NCI-H2029 treated with DMSO at 0.1 percent for 48 hours (cell line): ENCODE results near the gene ATP6V0E2.
A peak's percentile ranks its signal among the peaks of the same experiment; 100 is the strongest.

ENCODE experiments used
- DNase-seq: peaks from one replicate; lab custom pipeline; 2025; lab: John Stamatoyannopoulos, UW

ATP6V0E2 gene

DNA sequence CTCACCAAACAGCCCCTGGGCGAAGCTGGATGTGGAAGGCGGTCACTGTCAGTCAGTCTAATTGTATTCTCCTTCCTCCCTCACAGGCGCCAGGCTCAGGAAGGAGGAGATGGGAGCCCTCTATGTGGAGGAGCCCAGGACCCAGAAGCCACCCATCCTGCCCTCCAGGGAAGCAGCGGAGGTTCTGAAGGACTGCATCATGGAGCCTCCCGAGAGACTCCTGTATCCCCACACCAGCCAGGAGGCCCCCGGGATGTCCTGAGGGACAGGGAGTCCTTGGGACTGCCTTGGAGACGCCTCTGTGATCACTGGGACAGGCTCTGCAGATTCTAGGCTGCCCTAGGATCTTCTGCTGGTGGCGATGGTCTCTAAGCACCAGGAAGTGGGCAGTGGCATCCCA is 9.7 kb upstream of the ATP6V0E2 start:
- no peak for DNase-seq

DNA sequence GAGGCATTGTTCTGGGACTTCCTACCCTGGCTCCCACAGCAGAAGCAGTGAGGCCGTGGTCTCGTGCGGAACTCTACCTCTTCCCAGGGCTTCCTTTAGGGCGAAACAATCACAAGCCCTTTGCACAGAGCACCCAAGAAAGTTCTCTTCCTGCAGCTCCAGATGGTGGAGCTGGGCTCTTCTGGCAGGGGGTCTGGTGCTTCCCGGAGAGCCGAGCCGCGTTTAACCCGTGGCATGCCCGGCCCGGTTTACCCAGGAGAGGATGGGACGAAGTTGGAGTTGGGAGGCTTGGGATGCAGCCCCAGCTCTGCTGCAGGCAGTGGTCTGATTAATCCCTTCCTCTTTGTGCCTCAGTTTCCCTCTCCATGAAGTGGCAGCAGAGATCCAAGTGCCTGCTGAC is 9.0 kb upstream of the ATP6V0E2 start:
- DNase-seq, result no peak

DNA sequence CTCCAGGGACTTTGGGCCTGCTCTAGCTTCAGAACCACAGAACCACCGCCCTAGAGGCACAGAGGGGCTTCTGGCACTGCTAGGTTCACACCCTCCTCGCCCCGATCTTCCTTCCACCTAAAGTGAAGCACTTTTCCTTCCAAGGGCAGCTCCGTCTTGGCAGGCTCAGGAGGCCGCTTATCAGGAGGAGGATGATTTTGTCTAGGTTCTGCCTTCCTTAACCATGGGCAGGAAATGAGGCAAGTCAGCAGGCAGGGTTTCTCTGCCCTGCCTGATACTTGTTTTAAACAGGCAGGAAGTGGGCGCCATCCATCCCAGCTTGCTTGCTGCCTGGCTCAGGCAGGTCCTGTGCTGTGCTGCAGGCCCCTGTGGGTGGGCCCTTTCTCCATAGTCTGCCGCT is 8.3 kb upstream of the ATP6V0E2 start:
- no peak for DNase-seq

DNA sequence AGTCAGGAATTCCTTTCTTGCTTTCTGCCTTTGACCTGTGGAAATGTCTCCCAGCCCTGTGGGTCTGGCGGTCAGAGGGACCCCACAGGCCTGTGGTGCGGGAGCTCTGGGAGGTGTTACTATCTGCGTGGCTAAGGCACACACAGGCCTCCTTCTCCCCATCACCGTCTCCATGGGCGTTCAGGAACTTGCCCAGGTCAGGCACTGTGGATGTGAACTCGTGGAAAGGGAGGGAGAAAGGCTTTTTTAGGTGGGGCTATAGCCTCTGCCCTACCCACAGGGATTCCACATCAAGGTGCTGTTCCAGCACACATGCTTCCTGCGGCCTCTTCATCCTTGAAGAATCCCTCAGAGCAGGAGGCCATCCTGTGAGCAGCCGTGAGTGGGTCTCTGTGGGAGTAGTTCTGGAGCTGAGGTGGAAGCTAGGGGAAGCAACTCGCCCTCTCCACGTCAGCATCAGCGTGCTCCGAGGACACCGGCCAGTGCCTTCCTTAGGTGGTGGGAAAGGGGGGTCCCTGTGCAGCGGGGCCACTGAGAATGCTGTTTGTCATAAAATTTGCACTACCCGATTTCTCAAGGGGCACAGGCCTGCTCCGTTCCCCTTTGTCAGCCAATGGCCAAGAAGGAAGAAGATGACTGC is 7.5 kb upstream of the ATP6V0E2 start:
- DNase-seq, result no peak

DNA sequence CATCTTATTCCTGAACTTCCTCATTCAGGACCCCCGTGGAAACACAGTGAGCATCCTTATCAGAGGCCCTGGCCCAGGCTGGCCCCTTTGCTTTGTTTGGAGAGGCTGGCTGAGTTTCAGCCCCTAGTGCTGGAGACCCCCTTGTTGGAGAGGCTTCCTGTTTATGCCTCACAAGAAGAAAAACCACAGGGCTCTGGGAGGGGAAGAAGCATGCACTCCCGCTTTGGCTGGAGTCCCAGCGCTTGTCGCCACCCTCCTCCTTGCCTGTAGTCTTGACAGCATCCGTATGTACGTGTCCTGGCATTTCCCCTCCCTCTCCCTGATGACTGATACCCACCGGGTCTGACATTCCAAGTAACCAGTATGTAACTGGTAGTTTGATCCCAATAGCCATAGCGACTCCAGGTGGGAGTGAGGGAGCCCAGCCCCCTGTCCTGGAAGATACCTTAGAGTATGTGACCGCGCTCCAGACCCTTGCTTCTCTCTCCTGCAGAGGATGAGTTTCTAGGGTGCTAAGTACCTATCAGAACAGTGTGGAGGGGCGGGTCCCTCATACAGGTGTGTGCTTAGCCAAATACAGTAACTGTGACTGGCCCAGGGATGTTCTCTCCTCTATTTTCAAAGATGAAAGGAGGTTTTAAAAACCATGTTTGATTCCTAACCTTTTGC is 6.9 kb upstream of the ATP6V0E2 start:
- no peak for DNase-seq

DNA sequence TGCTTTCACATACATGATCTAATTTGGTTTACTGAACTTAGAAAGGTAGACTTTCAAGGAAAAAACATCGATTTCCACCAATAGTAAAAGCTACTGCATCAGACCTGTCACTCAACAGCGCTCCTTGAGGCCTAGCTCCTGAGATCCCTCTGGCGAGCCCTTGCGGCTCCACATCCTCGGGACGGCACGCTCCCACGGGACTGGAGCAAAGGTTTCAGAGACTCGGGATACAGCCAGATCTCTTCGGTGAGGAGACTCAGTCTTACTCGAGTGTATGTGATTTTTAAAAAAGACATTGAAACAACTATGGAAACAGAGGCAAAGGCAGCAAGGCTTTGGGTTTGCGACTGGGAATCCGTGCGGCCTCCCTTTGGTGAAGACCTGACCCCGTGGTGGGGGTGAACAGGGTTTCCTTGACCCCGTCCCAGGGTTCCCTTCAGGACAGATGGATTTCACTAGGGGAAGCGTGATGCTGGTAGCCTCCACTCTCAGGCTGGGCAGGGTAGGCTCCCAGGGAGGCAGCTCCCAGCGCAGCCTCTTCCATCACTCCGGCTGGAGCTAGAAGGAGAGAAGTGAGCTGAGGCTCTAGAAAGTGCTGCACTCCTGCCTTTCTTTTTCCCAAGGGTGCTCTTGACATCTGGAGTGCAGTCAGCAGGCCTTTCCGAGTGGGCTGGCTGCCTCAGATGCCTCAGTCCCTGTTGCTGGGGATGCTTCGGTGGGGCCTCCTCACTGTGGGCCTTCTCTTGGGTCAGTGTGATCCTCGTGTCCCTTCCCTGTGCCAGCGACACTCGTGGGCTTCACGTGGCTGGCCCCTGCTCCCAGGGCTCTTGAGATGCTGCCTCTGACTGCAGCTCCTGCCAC is 5.8 kb upstream of the ATP6V0E2 start:
- DNase-seq, result no peak

DNA sequence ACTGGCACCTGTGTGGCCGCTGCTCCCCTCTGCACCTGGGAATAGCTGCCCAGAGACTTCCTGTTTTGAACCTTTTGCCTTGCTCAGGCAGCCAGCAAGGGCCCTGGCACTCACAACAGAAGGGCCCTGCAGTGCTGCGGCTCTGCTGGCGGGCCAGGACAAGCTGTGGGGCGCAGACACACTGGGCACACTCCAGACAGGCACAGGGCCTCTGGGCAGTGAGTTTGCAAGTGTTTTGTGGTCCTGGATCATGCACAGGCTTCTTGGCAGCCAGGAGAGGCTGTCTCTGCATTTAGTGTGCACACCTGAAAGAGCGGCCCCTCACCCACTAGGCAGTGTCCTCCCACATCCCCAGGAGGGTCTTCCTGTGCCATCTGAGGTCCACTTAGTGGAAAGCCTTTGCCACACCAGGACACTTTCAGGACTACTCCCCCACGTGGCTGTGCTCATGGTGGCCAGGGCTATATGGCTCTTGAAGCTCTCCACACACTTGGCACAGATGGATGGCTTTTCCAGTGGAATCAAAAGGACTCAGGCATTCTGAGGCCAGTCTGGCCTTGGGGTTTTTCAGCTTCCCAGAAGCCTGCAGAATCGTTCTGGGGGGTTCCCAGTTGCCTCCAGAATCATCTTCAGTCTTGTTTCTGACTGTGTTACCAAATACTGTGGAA is 5.0 kb upstream of the ATP6V0E2 start:
- no peak for DNase-seq

DNA sequence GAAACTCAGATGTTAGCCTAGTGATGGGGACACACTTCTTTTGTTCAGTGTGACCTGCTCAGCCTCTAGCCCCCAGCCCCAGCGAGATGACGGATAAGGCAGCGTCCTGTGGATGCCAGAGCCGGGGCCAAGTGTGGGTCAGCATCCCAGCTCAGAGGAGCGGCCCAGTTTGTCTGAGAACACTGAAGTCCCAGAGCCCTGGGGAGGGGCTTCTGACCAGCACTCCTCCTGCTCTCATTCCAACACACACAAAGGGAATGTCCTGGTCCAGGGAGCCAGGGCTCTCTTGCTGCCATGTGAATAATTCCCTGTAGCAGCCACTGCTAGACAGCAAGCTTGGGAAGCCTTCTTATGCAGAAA is 4.5 kb upstream of the ATP6V0E2 start:
- no peak for DNase-seq

DNA sequence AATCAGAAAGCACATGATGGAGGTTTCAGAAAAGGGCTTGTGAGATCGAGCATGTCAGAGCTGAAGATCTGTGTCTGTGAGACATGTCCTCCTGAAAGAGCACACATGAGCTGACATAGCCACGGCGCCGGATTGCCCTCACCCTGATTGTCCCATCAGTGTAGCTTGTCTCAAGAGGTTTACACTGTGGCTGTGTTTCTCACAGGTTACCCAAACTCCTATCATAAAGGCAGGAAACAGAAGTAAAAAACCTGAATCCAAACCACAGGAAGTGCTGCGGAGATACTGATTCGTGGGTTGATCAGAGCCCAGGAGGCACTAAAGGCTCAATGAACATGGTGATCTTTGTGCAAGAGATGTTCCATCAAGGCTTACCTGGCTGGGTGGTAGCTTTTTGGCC is 3.9 kb upstream of the ATP6V0E2 start:
- DNase-seq, result no peak

DNA sequence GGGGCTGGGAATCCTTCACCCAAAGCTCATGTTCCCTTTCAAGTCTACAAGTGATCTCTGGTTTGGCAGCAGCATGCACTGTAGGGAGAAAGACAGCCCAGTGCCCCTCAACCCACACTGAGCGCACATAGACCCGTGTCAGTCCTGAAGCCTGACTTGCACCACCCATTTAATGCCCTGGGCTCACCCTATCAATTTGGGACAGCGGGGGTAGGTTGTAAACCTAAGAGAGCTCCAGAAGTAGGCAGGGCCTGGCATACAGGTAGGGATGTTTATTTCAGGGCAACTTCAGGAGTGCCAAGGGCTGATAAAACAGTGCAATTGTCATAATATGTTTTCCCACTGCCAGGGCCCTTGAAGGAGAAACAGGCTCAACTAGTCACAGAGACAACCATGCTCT is 3.5 kb upstream of the ATP6V0E2 start:
- DNase-seq, result no peak

DNA sequence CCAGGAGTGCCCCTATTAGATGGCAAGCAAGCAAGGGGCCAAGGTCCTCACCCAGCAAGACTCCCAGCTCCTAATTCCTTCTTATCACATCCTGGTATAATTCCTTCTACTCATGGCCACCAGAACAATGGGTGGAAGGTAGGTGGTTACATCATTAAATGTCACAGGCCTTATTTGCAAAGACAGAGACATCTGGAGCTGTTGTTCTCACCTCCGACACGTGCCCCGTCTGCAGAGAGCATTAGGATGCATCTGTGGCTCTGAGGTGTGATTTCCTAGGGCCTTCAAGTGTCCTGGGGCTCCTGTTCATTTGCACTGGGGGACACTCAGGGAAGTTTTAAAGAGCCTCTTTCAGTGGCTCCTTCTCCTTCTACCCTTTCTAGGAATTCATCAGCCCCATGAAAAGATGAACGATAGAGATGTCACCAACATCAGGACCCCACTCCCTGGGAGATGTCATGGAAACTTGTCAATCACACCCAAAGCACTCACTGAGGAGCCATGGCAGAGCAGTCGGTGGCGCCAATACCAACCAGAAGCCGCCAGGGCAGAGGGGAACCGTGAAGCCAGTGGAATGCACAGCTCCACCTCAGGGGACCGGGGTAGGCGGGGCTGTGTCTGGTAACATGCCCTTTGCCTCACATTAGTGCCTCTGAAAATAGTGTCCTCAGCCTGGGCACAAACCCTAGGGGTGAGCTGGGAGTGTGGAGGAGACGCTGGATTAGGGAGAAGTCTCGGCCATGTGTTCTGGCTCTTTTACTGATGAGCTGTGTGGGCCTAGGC is 2.9 kb upstream of the ATP6V0E2 start:
- no peak for DNase-seq

DNA sequence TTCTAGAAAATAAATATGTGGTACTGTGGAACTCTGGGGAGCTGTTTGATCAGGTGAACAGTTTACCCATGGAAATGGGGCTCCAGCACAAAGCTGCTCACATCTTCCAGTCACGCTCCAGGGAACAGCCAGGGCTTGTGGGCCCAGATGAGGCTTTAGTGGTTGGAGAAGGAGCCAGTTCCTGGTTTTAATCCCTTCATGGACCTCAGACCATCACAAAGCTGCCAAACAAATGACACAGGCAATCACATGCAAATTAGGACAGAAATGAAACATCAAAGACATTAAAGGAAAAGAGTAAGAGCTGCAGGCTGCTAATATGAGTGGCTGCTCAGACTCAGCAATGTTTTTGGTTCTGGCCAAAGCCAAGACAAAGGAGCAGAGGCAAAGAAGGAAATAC is 2.2 kb upstream of the ATP6V0E2 start:
- DNase-seq, result no peak

DNA sequence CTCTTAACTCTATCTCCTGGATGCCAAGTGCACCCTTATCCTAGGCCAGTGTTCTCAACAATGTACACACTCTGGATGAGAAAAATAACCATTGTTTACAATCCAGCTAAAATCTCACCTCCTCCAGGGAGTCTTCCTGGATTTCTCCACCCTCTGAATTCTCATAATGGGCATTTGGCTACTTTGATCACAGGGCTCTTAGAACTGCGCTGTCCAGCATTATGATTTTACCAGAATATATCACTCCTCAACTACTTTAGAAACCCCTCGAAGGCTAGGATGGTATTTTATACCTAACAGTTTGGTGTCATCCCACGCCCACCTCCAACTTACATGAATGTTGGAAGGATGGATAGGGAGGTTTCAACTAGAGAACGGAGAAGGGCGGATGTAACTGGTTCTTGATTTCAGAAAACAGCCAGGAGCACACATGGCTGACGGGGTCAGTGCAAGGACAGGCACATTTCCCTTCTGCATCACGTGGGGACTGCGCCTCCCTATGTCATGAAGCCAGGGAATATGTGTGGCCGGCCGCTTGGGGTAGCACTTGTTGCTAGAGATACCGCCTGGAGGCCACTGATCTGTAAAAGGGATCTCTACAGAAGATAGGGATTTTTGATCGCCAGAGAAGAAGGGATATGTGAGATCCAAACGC is 1.2 kb upstream of the ATP6V0E2 start:
- peak; percentile 47 for DNase-seq

DNA sequence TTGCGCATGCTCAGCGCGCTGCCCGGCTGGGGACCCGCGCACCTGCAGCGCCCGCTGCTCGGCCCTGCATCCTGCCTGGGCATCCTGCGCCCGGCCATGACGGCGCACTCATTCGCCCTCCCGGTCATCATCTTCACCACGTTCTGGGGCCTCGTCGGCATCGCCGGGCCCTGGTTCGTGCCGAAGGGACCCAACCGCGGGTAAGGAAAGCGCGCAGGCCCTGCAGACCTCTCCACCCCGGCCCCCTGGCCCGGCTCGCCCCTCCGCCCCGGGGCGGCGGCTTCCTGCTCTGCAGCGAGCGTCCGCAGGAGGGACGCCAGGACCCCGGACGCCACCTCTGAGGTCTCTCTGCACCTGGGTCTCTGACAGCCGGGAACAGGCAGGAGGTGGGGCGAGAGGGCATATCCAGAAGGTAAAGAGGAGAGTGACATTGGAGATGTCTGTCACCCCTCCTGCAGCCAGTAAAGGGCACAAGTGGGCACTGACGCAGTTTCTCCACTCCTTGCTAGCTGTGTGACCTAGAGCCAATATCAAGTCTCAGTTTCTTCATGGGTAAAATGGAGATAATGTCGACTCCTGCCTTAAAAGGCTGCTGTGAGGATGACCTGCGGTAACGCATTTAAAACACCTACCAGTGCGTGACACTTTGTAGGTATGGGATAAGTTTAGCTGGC is 338 bp downstream of the ATP6V0E2 start:
- peak; percentile 8 for DNase-seq

DNA sequence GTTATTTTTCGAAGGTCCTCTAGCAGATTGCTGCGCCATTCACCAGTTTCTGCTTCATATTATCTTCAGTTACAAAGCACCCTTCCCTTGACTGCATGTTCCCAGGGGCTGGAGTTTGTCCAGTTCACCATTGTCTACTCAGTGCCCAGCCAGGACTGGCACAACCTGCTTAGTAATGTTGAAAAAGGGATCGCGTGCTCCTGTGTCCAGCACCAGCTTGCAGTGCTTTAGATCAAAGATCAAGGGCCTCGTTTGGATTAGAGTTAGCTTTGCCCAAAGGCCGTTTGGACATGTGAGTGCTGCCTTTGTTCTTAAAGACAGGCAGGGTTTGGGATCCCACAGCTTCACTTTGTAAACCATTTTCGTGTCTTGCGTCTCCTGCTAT is 867 bp downstream of the ATP6V0E2 start:
- no peak for DNase-seq

DNA sequence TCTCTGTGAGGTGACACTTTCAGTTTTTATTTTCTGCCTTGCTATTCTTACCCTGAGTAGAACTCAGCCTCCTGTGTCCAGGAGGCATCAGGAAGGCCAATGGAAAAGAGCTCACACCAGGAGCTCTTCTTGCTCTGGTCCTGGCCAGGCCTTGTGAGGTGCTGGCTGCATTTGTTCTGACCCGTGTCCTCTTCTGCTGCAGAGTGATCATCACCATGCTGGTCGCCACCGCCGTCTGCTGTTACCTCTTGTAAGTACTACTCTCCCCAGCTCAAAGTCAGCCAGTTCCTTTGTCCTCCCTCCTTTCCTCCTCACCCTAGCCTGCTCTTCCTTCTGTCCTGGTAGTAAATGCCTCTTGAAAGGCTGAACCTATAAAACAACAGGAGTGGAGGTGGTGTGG is 1.6 kb downstream of the ATP6V0E2 start:
- DNase-seq, result no peak

DNA sequence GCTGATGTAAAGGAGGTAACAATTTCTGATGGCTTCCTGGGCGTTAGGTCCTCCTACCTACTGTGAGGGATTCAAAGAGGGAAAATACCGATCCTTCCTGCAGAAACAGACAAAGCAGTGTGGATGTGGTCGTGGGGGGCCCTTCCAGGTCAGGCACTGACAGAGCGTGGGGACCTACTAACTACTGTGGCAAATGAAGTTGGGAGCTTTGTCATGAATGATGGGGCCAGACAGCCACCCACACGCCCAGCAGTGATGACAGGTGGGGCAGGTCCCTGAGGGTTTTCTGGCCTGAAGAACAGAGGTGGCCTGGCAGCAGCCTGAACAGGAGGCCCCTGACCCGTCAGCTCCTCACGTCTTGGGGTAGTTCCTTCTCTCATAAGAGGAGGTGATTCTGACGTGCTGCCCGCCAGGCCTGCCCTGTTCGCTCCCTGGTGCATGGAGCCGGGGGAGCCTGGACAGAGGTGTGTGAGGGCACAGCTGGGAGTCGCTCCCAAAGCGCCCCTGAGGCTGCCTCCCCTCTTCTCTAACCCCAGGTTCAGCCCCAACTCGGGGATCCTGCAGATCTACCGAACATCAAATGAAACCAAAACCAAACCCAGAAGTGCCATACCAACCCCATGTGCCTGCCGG is 4.2 kb downstream of the ATP6V0E2 start:
- no peak for DNase-seq

DNA sequence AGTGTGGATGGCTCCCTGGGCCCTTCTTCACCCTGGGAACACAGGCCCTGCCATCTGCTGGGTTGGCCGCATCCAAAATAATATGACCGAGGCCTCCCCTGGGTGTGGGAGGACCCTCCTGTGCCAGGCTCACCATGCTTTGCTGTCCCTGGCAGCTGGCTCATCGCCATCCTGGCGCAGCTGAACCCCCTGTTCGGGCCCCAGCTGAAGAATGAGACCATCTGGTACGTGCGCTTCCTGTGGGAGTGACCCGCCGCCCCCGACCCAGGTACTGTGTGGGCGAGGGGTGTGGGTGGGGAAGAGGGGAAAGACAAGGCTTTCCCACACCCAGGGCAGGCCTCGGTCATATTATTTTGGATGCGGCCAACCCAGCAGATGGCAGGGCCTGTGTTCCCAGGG is 4.8 kb downstream of the ATP6V0E2 start:
- DNase-seq, result no peak

DNA sequence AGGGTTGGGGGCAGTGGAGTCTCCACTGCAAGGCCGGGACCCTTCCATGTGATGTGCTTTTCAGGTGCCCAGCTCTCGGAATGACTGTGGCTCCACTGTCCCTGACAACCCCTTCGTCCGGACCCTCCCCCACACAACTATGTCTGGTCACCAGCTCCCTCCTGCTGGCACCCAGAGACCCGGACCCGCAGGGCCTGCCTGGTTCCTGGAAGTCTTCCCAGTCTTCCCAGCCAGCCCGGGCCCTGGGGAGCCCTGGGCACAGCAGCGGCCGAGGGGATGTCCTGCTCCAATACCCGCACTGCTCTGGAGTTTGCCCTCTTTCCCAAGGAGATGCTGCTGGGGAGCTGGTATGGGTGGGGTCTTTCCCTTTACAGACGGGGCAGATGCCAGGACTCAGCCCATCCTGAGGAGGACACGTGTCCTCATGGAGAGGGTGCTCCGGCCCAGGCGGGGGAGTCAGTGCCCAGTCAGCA is 5.5 kb downstream of the ATP6V0E2 start:
- DNase-seq, result no peak
